Stimulated activated CD4-positive, alpha-beta T cell treated with anti-CD3 and anti-CD28 coated beads, Interleukin-15, amount 100 ng/mL, for 1 hour (primary cell): Measurements from ENCODE around the gene TPRG1.
"Not testable (repeated sequence)": the region's sequence is repeated elsewhere in the genome, so short reads cannot be mapped to it uniquely, and the experiment has no call there.

ENCODE experiments used
- DNase-seq, 2 donors: peaks; one replicate each; pipeline ENCODE4 v3.0.0-alpha.2; 2020; ENCODE audit warnings: low read depth in 1 of 2, low spot score in 1 of 2

The TPRG1 gene

DNA sequence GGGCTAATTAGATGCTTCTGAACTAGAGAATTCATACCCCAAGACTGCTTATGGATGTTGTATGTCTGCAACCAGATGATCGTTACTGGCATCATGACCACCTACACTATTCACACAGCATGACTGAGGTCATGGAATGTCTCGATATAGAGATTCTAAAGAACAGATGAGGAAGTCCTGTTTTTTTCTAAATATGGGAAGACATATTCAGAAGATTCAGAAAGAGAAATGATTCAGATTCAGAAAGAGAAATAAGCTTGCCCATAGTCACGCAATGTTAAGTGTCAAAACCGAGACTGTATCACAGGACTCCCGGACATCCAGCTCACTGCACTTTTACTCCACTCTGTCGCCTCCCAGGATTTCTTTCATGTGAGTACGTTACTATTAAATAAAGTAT is 136.2 kb downstream of the TPRG1 start:
- no peak for DNase-seq

DNA sequence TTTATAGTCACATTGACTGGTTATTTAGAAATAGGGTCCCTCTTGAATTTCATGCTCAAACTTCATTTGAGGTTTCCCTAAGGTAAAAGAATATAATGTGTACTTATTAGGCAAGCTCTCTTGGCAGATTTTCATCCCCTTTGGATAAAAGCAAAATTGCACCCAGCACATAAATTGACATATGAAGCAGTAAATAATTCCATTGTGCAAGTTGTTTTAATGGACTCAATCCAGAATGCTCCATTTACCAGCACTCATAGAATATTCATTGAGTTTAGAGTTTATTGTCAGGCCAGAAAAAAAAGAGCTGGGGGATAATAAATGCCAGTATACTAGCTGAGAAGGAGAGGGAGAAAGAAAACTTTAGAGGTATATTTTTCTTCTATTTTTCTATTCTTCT is 136.8 kb downstream of the TPRG1 start:
- no peak for DNase-seq

DNA sequence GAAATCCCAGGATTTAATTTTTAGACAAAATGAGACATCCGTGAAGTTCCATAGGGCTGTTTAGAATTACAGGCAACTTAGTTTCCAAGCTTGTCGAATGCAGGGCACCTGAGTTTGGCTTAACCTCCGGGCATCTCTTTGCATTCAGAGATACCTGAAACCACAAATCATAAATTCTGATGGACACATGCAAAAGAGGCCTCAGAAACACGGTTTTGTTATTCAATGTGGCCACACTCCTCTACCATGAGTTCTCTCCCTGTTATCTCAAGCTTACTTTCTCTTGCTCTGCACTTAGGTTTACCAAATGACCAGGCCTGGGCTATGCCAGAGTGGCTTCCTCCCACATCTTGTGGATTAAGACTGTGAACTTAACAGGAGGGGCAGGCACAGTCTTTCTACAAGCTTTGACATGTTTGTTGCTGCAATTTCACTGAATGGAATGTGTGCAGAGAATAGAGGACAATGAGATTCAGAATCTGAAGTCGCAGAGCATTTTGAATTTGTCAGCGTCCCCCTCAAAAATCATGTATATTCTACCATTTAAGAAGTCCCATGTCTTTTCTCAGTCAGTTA is 137.7 kb downstream of the TPRG1 start:
- DNase-seq = no peak

- DNase-seq = no peak
Measured at GRCh38 chr3:189311521-189311920, 139.8 kb downstream of the TPRG1 start.

DNA sequence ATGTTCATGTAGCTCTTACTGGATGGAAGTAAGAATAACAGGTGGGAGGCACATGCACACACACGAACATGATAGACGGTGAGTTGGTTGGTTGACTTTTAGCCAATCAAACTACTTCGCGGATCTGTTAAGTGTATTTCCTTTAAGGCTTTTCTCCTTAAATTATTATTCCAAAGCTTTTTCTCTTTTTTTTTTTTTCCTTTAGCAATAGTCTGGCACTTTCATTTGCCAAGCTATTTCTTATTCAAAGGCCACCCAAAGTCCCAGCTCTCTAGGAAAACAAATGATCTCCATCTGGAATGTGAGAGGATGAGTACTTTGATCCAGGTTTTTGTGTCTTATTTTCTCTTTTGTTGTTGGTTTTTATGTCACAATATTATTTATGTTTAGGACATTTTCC is 141.1 kb downstream of the TPRG1 start:
- DNase-seq = no peak

DNA sequence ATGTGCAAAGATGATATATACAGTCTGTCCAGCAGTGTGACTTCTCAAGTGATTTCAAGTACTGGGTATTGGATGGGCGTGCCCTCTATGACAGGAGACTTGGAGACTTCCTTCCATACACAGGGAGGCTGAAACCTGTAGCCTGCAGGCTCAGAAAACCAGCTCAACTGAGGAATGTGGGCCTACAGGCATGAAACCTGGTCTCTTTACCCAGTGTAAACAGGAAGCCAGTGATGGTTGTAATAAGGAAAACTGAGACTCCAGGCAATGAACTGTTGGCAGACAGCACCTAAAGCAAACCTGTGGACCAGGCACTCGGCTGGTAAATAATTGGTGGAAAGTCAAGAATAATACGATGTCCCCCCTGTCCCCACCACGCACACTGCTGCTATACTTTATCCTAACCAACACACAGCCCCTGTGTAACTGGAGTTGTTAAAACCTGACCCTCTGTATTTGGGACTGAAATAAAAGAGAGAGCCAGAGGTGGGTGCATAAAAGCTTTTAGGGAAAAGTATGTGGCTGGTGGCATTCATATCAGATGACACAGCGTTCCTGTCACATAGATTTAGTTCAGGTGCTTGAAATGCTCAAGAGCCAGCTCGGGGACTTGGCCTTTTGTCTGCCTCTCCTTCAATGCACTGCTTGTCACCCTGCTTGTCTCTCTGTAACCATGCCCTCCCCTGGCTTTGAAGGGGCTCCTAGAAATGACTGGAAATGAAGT is 144.7 kb downstream of the TPRG1 start:
- DNase-seq = no peak

DNA sequence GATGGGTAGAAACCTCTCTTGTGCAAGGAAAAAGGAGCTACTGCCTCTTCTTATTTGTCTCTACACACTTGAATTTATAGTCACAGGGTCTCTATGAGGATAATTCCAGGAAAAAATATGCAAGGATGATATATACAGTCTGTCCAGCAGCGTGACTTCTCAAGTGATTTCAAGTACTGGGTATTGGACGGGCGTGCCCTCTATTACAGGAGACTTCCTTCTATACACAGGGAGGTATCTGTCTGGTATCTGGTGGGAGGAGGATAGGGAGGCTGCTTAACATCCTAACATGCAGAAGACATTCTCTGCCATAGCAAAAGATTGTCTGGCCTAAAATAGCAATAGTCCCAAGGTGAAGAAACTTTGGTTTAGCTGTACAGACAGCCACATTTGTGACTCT is 146.1 kb downstream of the TPRG1 start:
- DNase-seq = no peak

GRCh38 chr3:189320511-189320910 is 148.7 kb downstream of the TPRG1 start:
- no peak for DNase-seq

- DNase-seq = no peak
Measured at GRCh38 chr3:189322339-189322738, 150.6 kb downstream of the TPRG1 start.

GRCh38 chr3:189324538-189325138 is 152.9 kb downstream of the TPRG1 start:
- DNase-seq = peak; percentile 27 to 49

DNA sequence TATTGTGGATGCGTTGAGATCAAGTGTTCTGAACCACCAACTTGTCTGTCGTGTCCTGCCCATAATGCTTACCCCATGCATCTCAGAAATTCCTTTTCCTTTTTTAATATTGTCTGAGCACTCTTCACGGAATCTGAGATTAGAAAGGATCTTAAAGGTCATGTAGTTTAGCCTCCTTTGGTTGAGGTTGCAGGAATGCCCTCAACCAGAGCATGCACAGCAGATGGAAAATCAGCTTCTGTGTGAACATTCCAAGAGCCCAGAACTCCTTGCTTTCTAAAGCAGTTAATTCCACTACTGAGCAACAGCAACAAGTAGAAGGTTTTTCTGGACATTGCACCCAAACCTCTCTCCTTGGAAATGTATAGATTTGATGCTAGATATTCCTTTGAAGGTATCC is 153.7 kb downstream of the TPRG1 start:
- DNase-seq = no peak

- DNase-seq = not testable (repeated sequence)
Measured at GRCh38 chr3:189329630-189330029, 157.9 kb downstream of the TPRG1 start.

DNA sequence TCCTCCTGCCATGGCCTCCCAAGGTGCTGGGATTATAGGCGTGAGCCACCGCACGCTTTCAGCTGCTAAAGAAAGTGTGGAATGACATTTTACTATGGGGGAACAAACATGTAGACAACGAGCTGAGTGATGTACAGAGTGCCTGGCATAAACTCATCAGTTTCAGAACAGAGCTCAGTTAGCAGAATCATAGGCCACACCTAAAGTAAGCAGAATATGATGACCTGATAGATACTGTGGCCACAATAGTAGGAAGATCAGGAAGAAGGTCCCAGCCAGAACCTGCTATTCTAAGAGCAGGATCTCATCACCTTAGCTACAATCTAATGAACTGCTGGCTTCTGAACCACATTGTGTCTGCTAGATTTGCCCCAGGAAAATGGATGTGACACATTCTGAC is 158.3 kb downstream of the TPRG1 start:
- DNase-seq = no peak

- no peak for DNase-seq
Measured at GRCh38 chr3:189331002-189331418, 159.2 kb downstream of the TPRG1 start.

DNA sequence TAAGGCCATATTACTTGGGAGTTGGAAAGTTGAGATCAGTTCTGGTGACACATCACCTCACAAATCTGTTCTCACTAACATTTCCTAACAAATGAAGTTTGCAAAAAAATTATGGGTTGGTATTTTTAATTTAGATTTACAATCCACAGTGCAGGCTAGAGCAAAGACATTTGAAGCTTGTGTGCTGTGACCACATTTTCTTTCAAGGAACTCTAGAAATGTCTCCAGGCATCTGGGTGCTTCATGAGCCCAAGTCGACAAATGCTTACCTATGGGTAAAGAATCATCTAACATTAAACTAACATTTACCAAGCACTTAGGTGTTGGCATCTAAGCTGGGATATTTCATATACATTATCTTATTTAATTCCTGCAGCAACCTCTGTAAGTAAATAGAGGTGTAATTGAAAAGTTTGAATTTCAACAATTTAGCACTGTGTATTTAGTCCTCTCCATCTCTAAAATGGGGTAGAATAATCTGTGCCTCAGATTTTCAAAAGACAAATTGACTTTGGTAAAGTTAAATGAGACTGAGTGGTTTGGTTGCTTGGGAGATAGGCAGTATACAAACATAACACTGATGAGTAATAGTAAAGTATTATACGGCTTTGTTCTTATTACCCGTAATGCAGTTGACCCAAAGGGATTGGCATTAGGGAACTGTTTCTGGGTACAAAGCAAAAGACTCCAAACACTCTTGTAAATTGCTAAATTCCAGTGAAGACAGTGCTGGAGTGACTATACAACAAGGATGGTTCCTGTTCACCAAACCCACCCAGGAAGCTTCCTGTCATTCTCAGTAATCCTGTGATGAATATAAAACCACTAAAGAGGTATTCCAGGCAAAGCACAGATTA is 162.5 kb downstream of the TPRG1 start:
- no peak for DNase-seq

GRCh38 chr3:189337673-189338091 is 165.9 kb downstream of the TPRG1 start:
- no peak for DNase-seq

GRCh38 chr3:189338366-189338765 is 166.6 kb downstream of the TPRG1 start:
- no peak for DNase-seq

DNA sequence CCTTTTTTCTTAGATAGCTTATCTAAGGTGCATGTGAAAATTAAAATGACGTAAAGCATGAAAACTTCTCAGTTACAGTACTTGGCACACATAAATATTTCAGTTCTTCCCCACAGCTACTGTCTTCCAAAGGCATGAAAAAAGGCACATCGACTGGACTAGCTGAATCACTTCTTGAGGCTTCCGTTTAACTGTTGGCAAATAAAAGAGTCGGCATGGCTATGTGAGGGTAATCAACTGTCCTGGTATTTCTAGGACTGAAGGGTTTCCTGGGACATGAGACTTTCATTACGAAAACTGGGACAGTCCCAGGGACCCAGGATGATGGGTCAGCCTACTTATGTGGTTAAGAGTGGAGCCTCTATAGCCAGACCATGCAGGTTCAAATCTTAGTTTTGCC is 168.2 kb downstream of the TPRG1 start:
- no peak for DNase-seq

- DNase-seq = no peak
Measured at GRCh38 chr3:189340680-189341460, 169.1 kb downstream of the TPRG1 start.

DNA sequence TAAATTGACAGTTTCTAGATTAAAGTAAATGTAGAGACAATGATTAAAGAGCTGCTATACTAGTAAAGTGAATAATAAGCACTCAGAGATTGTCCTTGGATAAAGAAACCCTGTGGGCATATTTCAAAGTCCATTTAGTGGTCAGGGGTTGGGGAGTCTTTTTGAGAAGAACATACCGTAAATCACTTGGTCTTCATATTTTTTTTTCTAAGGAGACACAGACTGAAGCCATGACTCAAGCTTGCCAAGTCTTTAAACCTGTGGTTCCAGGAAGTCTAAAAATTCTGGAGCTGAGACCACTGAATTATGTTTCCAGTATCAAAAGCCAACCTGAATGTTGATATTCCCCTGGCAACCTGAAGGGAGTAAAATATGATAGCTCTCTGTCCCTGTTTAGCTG is 171.0 kb downstream of the TPRG1 start:
- DNase-seq = no peak

DNA sequence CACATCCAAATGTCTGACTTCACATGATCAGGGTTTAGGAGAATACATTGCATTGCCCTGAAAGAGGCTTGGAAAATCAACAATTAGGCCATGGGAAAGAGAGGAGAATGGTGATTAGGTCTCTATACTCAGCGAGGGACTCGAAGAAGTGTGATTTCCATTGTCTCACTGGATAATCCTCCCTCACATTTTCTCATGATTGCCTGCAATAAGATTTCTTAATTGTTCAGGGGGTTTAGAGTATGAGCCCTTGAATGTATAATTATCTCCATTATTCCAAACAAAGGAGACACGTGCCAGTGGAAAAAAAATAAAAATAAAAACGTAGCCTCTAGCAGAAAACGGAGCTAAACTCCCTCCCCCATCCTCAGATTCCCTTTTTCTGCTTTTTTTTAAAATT is 173.2 kb downstream of the TPRG1 start:
- DNase-seq = no peak
